SK-N-SH (cell line): Measurements from ENCODE around the gene ENHO. TPM values are rescaled to one million over a fixed set of nuclear protein-coding genes. Genes with fewer than 3 reads are reported as not detected.

ENCODE experiments used
- CTCF ChIA-PET: fragments of 300-600, 350-600 bp; formaldehyde crosslinking; extraction: SDS; loops from one replicate; lab custom pipeline; 2021; lab: Yijun Ruan, JAX
- POLR2A ChIA-PET: fragments of 350-600 bp; sonication (Branson Sonifier 250); formaldehyde crosslinking; extraction: SDS; loops from one replicate; lab custom pipeline; 2020; ENCODE audit warnings: antibody characterized with exemption, inconsistent platforms; lab: Yijun Ruan, JAX
- DNase-seq: peaks from one replicate; pipeline ENCODE4 v3.0.0; 2012
- H2AFZ ChIP-seq: fragments of 200-600 bp; sonication (generic); 2 replicates; pipeline ENCODE4 v1.8.1; 2016; ENCODE audit warnings: antibody characterized with exemption, mild to moderate bottlenecking, low read depth
- H3F3A ChIP-seq: fragments of 200-600 bp; sonication (generic); replicated peaks from 2 replicates; pipeline ENCODE3; 2016; ENCODE audit warnings: antibody characterized with exemption, mild to moderate bottlenecking; ENCODE audit not compliant: insufficient read depth
- H3K27ac ChIP-seq, 2 experiments: fragments of 200-500 bp in 1 of 2; fragments of 200-600 bp in 1 of 2; sonication (Bioruptor generic) in 1 of 2; sonication (generic), shearing (Covaris generic) in 1 of 2; 2 replicates each; pipeline versions ENCODE4 v1.5.1 to v1.6.1; 2014 to 2016; ENCODE audit warnings: low read depth in 2 of 2, inconsistent platforms in 1 of 2, low read length in 1 of 2, mild to moderate bottlenecking in 1 of 2, mixed read lengths in 1 of 2
- H3K27me3 ChIP-seq: fragments of 200-600 bp; sonication (generic), shearing (Covaris generic); 2 replicates; pipeline ENCODE4 v1.6.1; 2016; ENCODE audit warnings: mixed run types; ENCODE audit not compliant: insufficient read depth
- H3K36me3 ChIP-seq, 2 experiments: fragments of 200-500 bp in 1 of 2; fragments of 200-600 bp in 1 of 2; sonication (Bioruptor generic) in 1 of 2; sonication (generic) in 1 of 2; replicated peaks in 1 of 2; 2 replicates each; pipeline versions ENCODE3 to v1.5.1; 2014 to 2016; ENCODE audit warnings: low read length in 1 of 2, mild to moderate bottlenecking in 1 of 2; ENCODE audit not compliant: insufficient read depth in 2 of 2, control insufficient read depth in 1 of 2
- H3K4me1 ChIP-seq, 2 experiments: fragments of 200-500 bp in 1 of 2; fragments of 200-600 bp in 1 of 2; sonication (Bioruptor generic) in 1 of 2; sonication (generic), shearing (Covaris generic) in 1 of 2; 2 replicates each; pipeline versions ENCODE4 v1.5.1 to v1.6.1; 2014 to 2016; ENCODE audit warnings: low read depth in 1 of 2, low read length in 1 of 2, mixed run types in 1 of 2; ENCODE audit not compliant: insufficient read depth in 2 of 2, control insufficient read depth in 1 of 2
- H3K4me2 ChIP-seq: fragments of 200-600 bp; sonication (generic), shearing (Covaris generic); 2 replicates; pipeline ENCODE4 v1.6.1; 2017; ENCODE audit warnings: mixed run types
- H3K4me3 ChIP-seq, 2 experiments: fragments of 200-500 bp in 1 of 2; fragments of 200-600 bp in 1 of 2; sonication (Bioruptor generic) in 1 of 2; sonication (generic), shearing (Covaris generic) in 1 of 2; 2 replicates each; pipeline versions ENCODE4 v1.5.1 to v1.8.1; 2014 to 2016; ENCODE audit warnings: low read depth in 2 of 2, inconsistent platforms in 1 of 2, low read length in 1 of 2, mild to moderate bottlenecking in 1 of 2, mixed read lengths in 1 of 2, moderate library complexity in 1 of 2
- H3K79me2 ChIP-seq: fragments of 200-600 bp; sonication (generic); 2 replicates; pipeline ENCODE4 v1.8.1; 2017; ENCODE audit warnings: mild to moderate bottlenecking; ENCODE audit not compliant: insufficient read depth
- H3K9ac ChIP-seq: fragments of 200-600 bp; sonication (generic); 2 replicates; pipeline ENCODE4 v1.6.1; 2017; ENCODE audit warnings: mixed run types
- H3K9me2 ChIP-seq: fragments of 200-600 bp; sonication (generic); 2 replicates; pipeline ENCODE4 v1.6.1; 2017; ENCODE audit warnings: mixed run types
- H3K9me3 ChIP-seq: fragments of 200-600 bp; sonication (generic); 2 replicates; pipeline ENCODE4 v1.6.1; 2017; ENCODE audit warnings: mixed run types, mild to moderate bottlenecking, moderate library complexity
- H4K20me1 ChIP-seq: fragments of 200-600 bp; sonication (generic); 2 replicates; pipeline ENCODE4 v1.6.1; 2017; ENCODE audit warnings: mild to moderate bottlenecking, mixed run types; ENCODE audit not compliant: insufficient read depth
- CHD2 ChIP-seq: fragments of 150-350 bp; IDR thresholded peaks from 2 replicates; pipeline ENCODE4 v1.6.1; 2018; ENCODE audit warnings: low read length; ENCODE audit not compliant: partially characterized antibody
- ELF1 ChIP-seq: IDR thresholded peaks from 2 replicates; pipeline ENCODE4 v1.4.0; 2012
- EZH2phosphoT487 ChIP-seq: fragments of 200-600 bp; sonication (generic); IDR thresholded peaks from 2 replicates; pipeline ENCODE4 v1.6.1; 2017; ENCODE audit warnings: low read depth, mixed run types, mild to moderate bottlenecking, antibody characterized with exemption, moderate library complexity, borderline replicate concordance
- FOXJ3 ChIP-seq: sonication (generic); formaldehyde crosslinking; IDR thresholded peaks from 2 replicates; pipeline ENCODE4 v1.5.1; 2020; ENCODE audit warnings: mild to moderate bottlenecking, missing genetic modification reagents
- FOXM1 ChIP-seq: IDR thresholded peaks from 2 replicates; pipeline ENCODE4 v1.4.0; 2012; ENCODE audit warnings: low read depth, mild to moderate bottlenecking
- GATA2 ChIP-seq: sonication (generic); formaldehyde crosslinking; IDR thresholded peaks from 2 replicates; pipeline ENCODE4 v1.5.0; 2020; ENCODE audit warnings: mild to moderate bottlenecking, missing genetic modification reagents
- IRF3 ChIP-seq: fragments of 150-350 bp; IDR thresholded peaks from 2 replicates; pipeline ENCODE4 v1.6.1; 2016; ENCODE audit warnings: mild to moderate bottlenecking, low read depth, low read length
- NFIC ChIP-seq: IDR thresholded peaks from 2 replicates; pipeline ENCODE4 v1.4.0; 2012; ENCODE audit warnings: borderline replicate concordance
- RXRA ChIP-seq: IDR thresholded peaks from 2 replicates; pipeline ENCODE4 v1.4.0; 2012; ENCODE audit warnings: low read depth, mild to moderate bottlenecking, borderline replicate concordance
- TCF12 ChIP-seq: IDR thresholded peaks from 2 replicates; pipeline ENCODE4 v1.4.0; 2012
- TEAD4 ChIP-seq: IDR thresholded peaks from 2 replicates; pipeline ENCODE4 v1.4.0; 2012; ENCODE audit warnings: mild to moderate bottlenecking, borderline replicate concordance; ENCODE audit not compliant: insufficient read depth
- YY1 ChIP-seq: IDR thresholded peaks from 2 replicates; pipeline ENCODE4 v1.4.0; 2012; ENCODE audit warnings: low read depth, mild to moderate bottlenecking
- WGBS: methylation state at CpG from one replicate; pipeline ENCODE4 v1.1.6; 2017; ENCODE audit warnings: low lambda C conversion rate; 5-methylcytosine and 5-hydroxymethylcytosine counted together
- polyA plus RNA-seq, 3 experiments: library from polyadenylated mRNA; depleted of rRNA; stranded (reverse); fragments of >200 nt; gene quantifications; 2 replicates each; pipeline ENCODE4 v1.2.3, GENCODE V29; 2012
- TF ChIP-seq, protein P1 (sequence below): fragments of 200-600 bp; sonication (generic); IDR thresholded peaks from 2 replicates; pipeline ENCODE4 v1.6.1; 2017; ENCODE audit warnings: antibody characterized with exemption, mild to moderate bottlenecking, moderate library complexity
- TF ChIP-seq, protein P2 (sequence below): IDR thresholded peaks from 2 replicates; pipeline ENCODE4 v1.4.0; 2012; ENCODE audit warnings: low read depth, borderline replicate concordance

Gene ENHO
- polyA plus RNA-seq, 1 of the 3 experiments (the other 2 are of a cell fraction): 1.5 TPM

- TF ChIP-seq RXRA (no peak), IRF3 (no peak), CHD2 (no peak), TEAD4 (no peak), FOXM1 (no peak), NFIC (no peak), FOXJ3 (CRISPR knock-in tag) (no peak), GATA2 (no peak), EZH2phosphoT487 (no peak), TCF12 (no peak), YY1 (no peak), ELF1 (no peak)
- TF ChIP-seq, protein P1, sequence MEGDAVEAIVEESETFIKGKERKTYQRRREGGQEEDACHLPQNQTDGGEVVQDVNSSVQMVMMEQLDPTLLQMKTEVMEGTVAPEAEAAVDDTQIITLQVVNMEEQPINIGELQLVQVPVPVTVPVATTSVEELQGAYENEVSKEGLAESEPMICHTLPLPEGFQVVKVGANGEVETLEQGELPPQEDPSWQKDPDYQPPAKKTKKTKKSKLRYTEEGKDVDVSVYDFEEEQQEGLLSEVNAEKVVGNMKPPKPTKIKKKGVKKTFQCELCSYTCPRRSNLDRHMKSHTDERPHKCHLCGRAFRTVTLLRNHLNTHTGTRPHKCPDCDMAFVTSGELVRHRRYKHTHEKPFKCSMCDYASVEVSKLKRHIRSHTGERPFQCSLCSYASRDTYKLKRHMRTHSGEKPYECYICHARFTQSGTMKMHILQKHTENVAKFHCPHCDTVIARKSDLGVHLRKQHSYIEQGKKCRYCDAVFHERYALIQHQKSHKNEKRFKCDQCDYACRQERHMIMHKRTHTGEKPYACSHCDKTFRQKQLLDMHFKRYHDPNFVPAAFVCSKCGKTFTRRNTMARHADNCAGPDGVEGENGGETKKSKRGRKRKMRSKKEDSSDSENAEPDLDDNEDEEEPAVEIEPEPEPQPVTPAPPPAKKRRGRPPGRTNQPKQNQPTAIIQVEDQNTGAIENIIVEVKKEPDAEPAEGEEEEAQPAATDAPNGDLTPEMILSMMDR: no peak
- TF ChIP-seq, protein P2, sequence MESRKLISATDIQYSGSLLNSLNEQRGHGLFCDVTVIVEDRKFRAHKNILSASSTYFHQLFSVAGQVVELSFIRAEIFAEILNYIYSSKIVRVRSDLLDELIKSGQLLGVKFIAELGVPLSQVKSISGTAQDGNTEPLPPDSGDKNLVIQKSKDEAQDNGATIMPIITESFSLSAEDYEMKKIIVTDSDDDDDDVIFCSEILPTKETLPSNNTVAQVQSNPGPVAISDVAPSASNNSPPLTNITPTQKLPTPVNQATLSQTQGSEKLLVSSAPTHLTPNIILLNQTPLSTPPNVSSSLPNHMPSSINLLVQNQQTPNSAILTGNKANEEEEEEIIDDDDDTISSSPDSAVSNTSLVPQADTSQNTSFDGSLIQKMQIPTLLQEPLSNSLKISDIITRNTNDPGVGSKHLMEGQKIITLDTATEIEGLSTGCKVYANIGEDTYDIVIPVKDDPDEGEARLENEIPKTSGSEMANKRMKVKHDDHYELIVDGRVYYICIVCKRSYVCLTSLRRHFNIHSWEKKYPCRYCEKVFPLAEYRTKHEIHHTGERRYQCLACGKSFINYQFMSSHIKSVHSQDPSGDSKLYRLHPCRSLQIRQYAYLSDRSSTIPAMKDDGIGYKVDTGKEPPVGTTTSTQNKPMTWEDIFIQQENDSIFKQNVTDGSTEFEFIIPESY: no peak
- TF ChIP-seq, all 33 proteins: peak for 0
- Histone ChIP-seq H3K27me3 (peaks cover 6% of the 10 kb centered on the region; the same call in 1 of the 2 replicates), H3K9ac (no peak overlapping the region), H3K36me3 (no peaks in the 10 kb centered on the region), H3K9me2 (no peaks in the 10 kb centered on the region), H2AFZ (no peak overlapping the region), H3K4me3 (no peak overlapping the region), H4K20me1 (no peaks in the 10 kb centered on the region), H3K4me1 (no peaks in the 10 kb centered on the region), H3K27ac (no peak overlapping the region), H3F3A (no peaks in the 10 kb centered on the region), H3K79me2 (no peaks in the 10 kb centered on the region), H3K9me3 (no peaks in the 10 kb centered on the region), H3K4me2 (no peak overlapping the region)
- 64% methylated on average over 5 of the region's 5 CpGs for WGBS
- ChIA-PET POLR2A (no interaction called here), CTCF (interaction anchor here (1.5 to 2.0 kb wide), 2 partner anchors 21 to 75 kb away, joined by 5 read pairs; no protein-coding TSS in a partner anchor)
- DNase-seq: no peak
Observed at GRCh38 chr9:34479431-34479866, 43.3 kb downstream of the ENHO start.
